ENCODE data around the gene EMCN. TPM values are rescaled to one million over a fixed set of nuclear protein-coding genes. Genes with fewer than 3 reads are reported as not detected.

The EMCN gene
- total and polyA plus RNA-seq, 10 of the 15 experiments (the other 5 are each of a cell fraction or from before 2014, with no cell fraction given), result not detected

GRCh38 chr4:100366213-100366612 is 151.6 kb downstream of the EMCN start:
- H3K79me2 ChIP-seq (ENCODE audit: control insufficient read depth, insufficient read depth, low read length), result no peaks in the 10 kb centered on the region
- no TSS peak for BruUV-seq (replicated peaks)
- H3K4me2 ChIP-seq (ENCODE audit: control insufficient read depth, insufficient read depth), result no peak overlapping the region
- H3K27me3 ChIP-seq (replicated peaks in 1 of 2; ENCODE audit: control insufficient read depth in 2 of 2, insufficient read depth in 2 of 2, low read length in 1 of 2), result no peaks in the 10 kb centered on the region
- H3K27ac ChIP-seq (ENCODE audit: control insufficient read depth, insufficient read depth), result no peak overlapping the region
- WGBS (ENCODE audit: insufficient coverage, insufficient replicate concordance, low lambda C conversion rate, missing lambda C conversion rate), result 3% methylated on average over 2 of the region's 2 CpGs
- ChIA-PET SMC1A (ENCODE audit: uncharacterized antibody, unreplicated experiment) (interaction anchor here (0.7 to 1.2 kb wide), 2 partner anchors 73 to 273 kb away, joined by 4 to 5 read pairs; no protein-coding TSS in a partner anchor), RAD21 (ENCODE audit: unreplicated experiment) (no interaction called here), POLR2A (no interaction called here), CTCF (interaction anchor here (2.2 kb wide), 1 partner anchor 273 kb away, joined by 6 read pairs; no protein-coding TSS in a partner anchor)
- TF ChIP-seq NFIC (IDR thresholded peaks at IDR 0.05; ENCODE audit: low read depth, low read length), result peak; percentile 76; the same call in 1 of the 2 replicates
- TF ChIP-seq TCF7 (IDR thresholded peaks at IDR 0.05; ENCODE audit: borderline replicate concordance), result no peak
- TF ChIP-seq CBFB (IDR thresholded peaks at IDR 0.05; ENCODE audit: low read depth), result no peak
- no peak for TF ChIP-seq ZNF384 (IDR thresholded peaks at IDR 0.05; ENCODE audit: borderline replicate concordance, low read depth, low read length)
- TF ChIP-seq JUNB (IDR thresholded peaks at IDR 0.05), result peak; percentile 26; the same call in 1 of the 2 replicates
- no peak for TF ChIP-seq GATAD2B (conservative IDR thresholded peaks at IDR 0.05; ENCODE audit: low read depth)
- TF ChIP-seq ZBTB11 (CRISPR knock-in tag; IDR thresholded peaks at IDR 0.05), result no peak
- TF ChIP-seq CHD1 (IDR thresholded peaks at IDR 0.05; ENCODE audit: low read depth, low read length), result no peak
- no peak for TF ChIP-seq EED (IDR thresholded peaks at IDR 0.05; ENCODE audit: low read depth)
- TF ChIP-seq RUNX3 (IDR thresholded peaks at IDR 0.05; ENCODE audit: low read length), result peak; percentile 86
- no peak for TF ChIP-seq MAX (IDR thresholded peaks at IDR 0.05; ENCODE audit: low read depth, low read length)
- no peak for TF ChIP-seq BACH1 (IDR thresholded peaks at IDR 0.05; ENCODE audit: borderline replicate concordance)
- no peak for TF ChIP-seq ZZZ3 (IDR thresholded peaks at IDR 0.05; ENCODE audit: control insufficient read depth, insufficient read length, low read depth)
- no peak for TF ChIP-seq NKRF (conservative IDR thresholded peaks at IDR 0.05)
- peak; percentile 69; the same call in 1 of the 2 replicates for TF ChIP-seq FOXM1 (IDR thresholded peaks at IDR 0.05; ENCODE audit: low read depth, low read length)
- TF ChIP-seq E2F8 (IDR thresholded peaks at IDR 0.05; ENCODE audit: low read depth, partially characterized antibody), result no peak
- TF ChIP-seq IKZF2 (IDR thresholded peaks at IDR 0.05), result no peak
- H3K9ac ChIP-seq (ENCODE audit: control insufficient read depth, insufficient read depth, low read length), result no peak overlapping the region
- in situ Hi-C loops (cut with MboI) (no loop called here), intact Hi-C loops (cut with micrococcal nuclease; ENCODE audit: unreplicated experiment) (no loop called here)
- ATAC-seq (peak; percentile 76), DNase-seq (ENCODE audit: low read depth, low spot score) (peak; percentile 5), FAIRE-seq (no peak)
- H4K20me1 ChIP-seq (ENCODE audit: control insufficient read depth, insufficient read depth), result no peaks in the 10 kb centered on the region
- no peak overlapping the region for H3K4me3 ChIP-seq
- no peak overlapping the region for H2AFZ ChIP-seq (ENCODE audit: control insufficient read depth, low read depth, low read length)
- H3K36me3 ChIP-seq (ENCODE audit: control insufficient read depth in 2 of 2, insufficient read depth in 2 of 2, low read length in 1 of 2), result no peaks in the 10 kb centered on the region
- H3K9me3 ChIP-seq (replicated peaks; ENCODE audit: control insufficient read depth, insufficient read depth, low read length), result no peaks in the 10 kb centered on the region
- no peaks in the 10 kb centered on the region for H3K4me1 ChIP-seq (ENCODE audit: control insufficient read depth, insufficient read depth, low read length)
